DND-41 (cell line): ENCODE measurements around the gene CIB2.

Experiments
- CTCF ChIP-seq: IDR thresholded peaks from 2 replicates; pipeline ENCODE4 v1.5.1; 2012; ENCODE audit warnings: borderline replicate concordance, low read length, moderate library complexity, mild to moderate bottlenecking; ENCODE audit not compliant: poor library complexity, severe bottlenecking; ENCODE audit errors: extremely low read depth
- EZH2 ChIP-seq: IDR thresholded peaks from 3 replicates; pipeline ENCODE4 v1.6.1; 2012; ENCODE audit warnings: borderline replicate concordance, low read depth, mild to moderate bottlenecking, moderate library complexity, low read length, inconsistent platforms; ENCODE audit not compliant: severe bottlenecking

- TF ChIP-seq CTCF (no peak), EZH2 (no peak)
These were observed 25.4 kb upstream of the CIB2 start for GRCh38 chr15:78156653-78157052.
